Lung (tissue), 12 donors: ENCODE measurements around the gene BORCS5. TPM values are rescaled to one million over a fixed set of nuclear protein-coding genes. Genes with fewer than 3 reads are reported as not detected.
A peak's percentile ranks its signal among the peaks of the same experiment; 100 is the strongest.

Experiments
- ATAC-seq: fragments of 200-7000 bp; cut with Tn5 transposase; one replicate; pipeline ENCODE4 v1.9.1; 2020; ENCODE audit warnings: moderate number of reproducible peaks; ENCODE audit not compliant: insufficient read depth, low FRiP score
- DNase-seq, 3 donors: peaks; one replicate each; pipeline ENCODE4 v3.0.0-alpha.2; 2013 to 2017
- H3K27ac ChIP-seq, 2 donors: one replicate each; pipeline ENCODE4 v1.5.1; 2013; ENCODE audit warnings: mild to moderate bottlenecking in 2 of 2, moderate library complexity in 2 of 2, control low read depth in 1 of 2, inconsistent platforms in 1 of 2, low read depth in 1 of 2, low read length in 1 of 2
- H3K27me3 ChIP-seq, 3 donors: one replicate each; pipeline ENCODE4 v1.5.1; 2013; ENCODE audit warnings: low read length in 2 of 3; ENCODE audit not compliant: control insufficient read depth in 3 of 3, insufficient read depth in 3 of 3
- H3K36me3 ChIP-seq, 4 donors: one replicate each; pipeline ENCODE4 v1.5.1; 2013; ENCODE audit warnings: low read length in 4 of 4, mild to moderate bottlenecking in 1 of 4, moderate library complexity in 1 of 4; ENCODE audit not compliant: control insufficient read depth in 4 of 4, insufficient read depth in 4 of 4
- H3K4me1 ChIP-seq, 5 donors: one replicate each; pipeline ENCODE4 v1.5.1; 2013; ENCODE audit warnings: low read length in 5 of 5, mild to moderate bottlenecking in 2 of 5, moderate library complexity in 1 of 5; ENCODE audit not compliant: control insufficient read depth in 5 of 5, insufficient read depth in 5 of 5
- H3K4me3 ChIP-seq: one replicate; pipeline ENCODE4 v1.5.1; 2013; ENCODE audit warnings: mild to moderate bottlenecking, control low read depth, moderate library complexity
- H3K9ac ChIP-seq, 2 donors: one replicate each; pipeline ENCODE4 v1.5.1; 2013; ENCODE audit warnings: low read length in 2 of 2, control low read depth in 1 of 2; ENCODE audit not compliant: insufficient read depth in 1 of 2
- H3K9me3 ChIP-seq, 4 donors: one replicate each; pipeline ENCODE4 v1.5.1; 2013; ENCODE audit warnings: low read length in 3 of 4, mild to moderate bottlenecking in 1 of 4, moderate library complexity in 1 of 4; ENCODE audit not compliant: control insufficient read depth in 4 of 4, insufficient read depth in 3 of 4
- WGBS, 2 donors: extraction: QIAGEN DNeasy Blood & Tissue Kit; methylation state at CpG; one replicate each; pipeline ENCODE4 v1.1.7; 2013; 5-methylcytosine and 5-hydroxymethylcytosine counted together
- polyA plus RNA-seq, 2 donors: library from polyadenylated mRNA; stranded (reverse); fragments of 200-250 nt; gene quantifications; one replicate each; pipeline ENCODE4 v1.2.1, GENCODE V29; 2013
- total RNA-seq, 2 donors: library from RNA; depleted of rRNA in 1 of 2; stranded (reverse); fragments of >200 nt in 1 of 2; gene quantifications; one replicate each; pipeline ENCODE4 v1.2.1, GENCODE V29; 2014 to 2021
- TF ChIP-seq, protein P1 (sequence below): IDR thresholded peaks from 2 replicates; pipeline ENCODE4 v1.5.1; 2012; ENCODE audit warnings: mild to moderate bottlenecking; ENCODE audit errors: control extremely low read depth, extremely low read depth
- donor health status: control.
- donor health status: control.
- donor health status: Bipolar disorder and iron deficiency.
- donor health status: healthy.
- donor health status: DM: yes; HTN: yes; CAD: no.

BORCS5 gene
- total and polyA plus RNA-seq, 4 donors = 4.7 to 26.8 (median 10.3) TPM

DNA sequence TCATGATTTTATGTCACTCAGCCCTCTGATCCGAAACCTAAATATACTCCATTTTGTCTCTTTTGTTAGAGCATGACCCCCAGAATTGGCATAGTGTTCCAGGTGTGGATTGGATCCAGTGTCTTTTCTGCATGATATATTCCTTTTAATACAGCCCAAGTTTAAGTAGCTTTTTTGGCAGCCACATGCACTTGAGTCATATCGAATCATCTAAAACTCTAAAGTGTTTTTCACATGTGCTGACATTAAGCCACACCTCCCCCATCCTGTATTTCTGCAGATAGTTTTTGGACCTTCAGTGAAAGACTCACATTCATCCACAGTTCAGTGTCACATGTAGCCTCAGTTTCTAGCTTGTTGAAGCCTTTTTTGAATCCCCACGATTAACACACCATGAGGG is 30.6 kb downstream of the BORCS5 start:
- peak in 1 of 3 donors; percentile 37 for DNase-seq
- H3K27ac ChIP-seq = no peak overlapping the region
- H3K4me1 ChIP-seq = peaks cover 0 to 12% (median 4%) of the 10 kb centered on the region in 5 donors
- TF ChIP-seq, protein P1, sequence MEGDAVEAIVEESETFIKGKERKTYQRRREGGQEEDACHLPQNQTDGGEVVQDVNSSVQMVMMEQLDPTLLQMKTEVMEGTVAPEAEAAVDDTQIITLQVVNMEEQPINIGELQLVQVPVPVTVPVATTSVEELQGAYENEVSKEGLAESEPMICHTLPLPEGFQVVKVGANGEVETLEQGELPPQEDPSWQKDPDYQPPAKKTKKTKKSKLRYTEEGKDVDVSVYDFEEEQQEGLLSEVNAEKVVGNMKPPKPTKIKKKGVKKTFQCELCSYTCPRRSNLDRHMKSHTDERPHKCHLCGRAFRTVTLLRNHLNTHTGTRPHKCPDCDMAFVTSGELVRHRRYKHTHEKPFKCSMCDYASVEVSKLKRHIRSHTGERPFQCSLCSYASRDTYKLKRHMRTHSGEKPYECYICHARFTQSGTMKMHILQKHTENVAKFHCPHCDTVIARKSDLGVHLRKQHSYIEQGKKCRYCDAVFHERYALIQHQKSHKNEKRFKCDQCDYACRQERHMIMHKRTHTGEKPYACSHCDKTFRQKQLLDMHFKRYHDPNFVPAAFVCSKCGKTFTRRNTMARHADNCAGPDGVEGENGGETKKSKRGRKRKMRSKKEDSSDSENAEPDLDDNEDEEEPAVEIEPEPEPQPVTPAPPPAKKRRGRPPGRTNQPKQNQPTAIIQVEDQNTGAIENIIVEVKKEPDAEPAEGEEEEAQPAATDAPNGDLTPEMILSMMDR = no peak
- H3K36me3 ChIP-seq = peaks cover 0 to 3% (median under 1%) of the 10 kb centered on the region in 4 donors
- ATAC-seq = no peak
- no peaks in the 10 kb centered on the region for H3K9me3 ChIP-seq
- H3K27me3 ChIP-seq = no peaks in the 10 kb centered on the region
- 59 to 72% methylated on average over 3 of the region's 3 CpGs for WGBS, 2 donors
- no peak overlapping the region for H3K4me3 ChIP-seq
- no peak overlapping the region for H3K9ac ChIP-seq

DNA sequence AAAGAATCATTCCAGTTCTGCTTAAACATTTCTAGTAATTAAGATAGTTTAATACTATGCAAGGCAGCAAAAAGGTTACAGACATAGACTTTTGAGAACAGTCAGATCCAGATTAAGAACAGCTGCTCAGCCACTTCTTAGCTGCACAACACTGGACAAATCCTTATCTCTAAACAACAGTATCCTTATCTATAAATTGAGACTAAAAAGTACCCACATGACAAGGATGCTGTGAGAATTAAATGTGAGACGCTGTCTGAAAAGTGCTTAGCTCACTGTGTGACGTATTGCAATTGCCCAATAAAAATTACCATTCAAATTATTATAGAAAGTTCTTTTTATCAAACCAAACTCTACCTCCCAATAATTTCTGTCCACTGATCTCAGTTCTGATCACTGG is 35.5 kb downstream of the BORCS5 start:
- DNase-seq (peak in 2 of 3 donors; percentile 66 to 67), ATAC-seq (no peak)
- 53 to 66% methylated on average over 2 of the region's 2 CpGs for WGBS, 2 donors
- Histone ChIP-seq H3K27ac (no peak overlapping the region), H3K36me3 (peaks cover 0 to 2% (median 0%) of the 10 kb centered on the region in 4 donors), H3K4me1 (peaks cover 0 to 25% (median 11%) of the 10 kb centered on the region in 5 donors), H3K27me3 (no peaks in the 10 kb centered on the region), H3K4me3 (no peak overlapping the region), H3K9ac (no peak overlapping the region), H3K9me3 (no peaks in the 10 kb centered on the region)
- TF ChIP-seq, protein P1 = no peak

DNA sequence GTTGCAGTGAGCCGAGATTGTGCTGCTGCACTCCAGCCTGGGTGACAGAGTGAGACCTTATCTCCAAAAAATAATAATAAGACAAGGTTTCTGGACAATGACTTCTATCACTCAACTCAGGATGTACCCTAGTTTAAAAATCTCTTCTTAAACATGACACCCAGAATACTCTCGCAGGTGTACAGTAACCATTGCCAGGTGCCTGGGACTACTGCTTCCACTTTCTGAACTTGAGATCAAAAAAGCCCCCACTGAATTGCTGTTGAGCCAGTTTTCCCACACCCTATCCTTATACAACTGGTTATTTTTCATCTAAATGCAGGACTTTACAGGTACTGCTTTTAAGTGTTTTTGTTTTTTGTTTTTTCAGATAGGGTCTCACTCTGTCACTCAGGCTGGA is 36.3 kb downstream of the BORCS5 start:
- TF ChIP-seq, protein P1 = no peak
- ATAC-seq = no peak
- Histone ChIP-seq H3K27me3 (no peaks in the 10 kb centered on the region), H3K27ac (no peak overlapping the region), H3K9me3 (no peaks in the 10 kb centered on the region), H3K36me3 (no peaks in the 10 kb centered on the region), H3K9ac (no peak overlapping the region), H3K4me1 (peaks cover 0 to 27% (median 13%) of the 10 kb centered on the region in 5 donors), H3K4me3 (no peak overlapping the region)
- no peak for DNase-seq
- WGBS, 2 donors = 88 to 94% methylated on average over 2 of the region's 2 CpGs

DNA sequence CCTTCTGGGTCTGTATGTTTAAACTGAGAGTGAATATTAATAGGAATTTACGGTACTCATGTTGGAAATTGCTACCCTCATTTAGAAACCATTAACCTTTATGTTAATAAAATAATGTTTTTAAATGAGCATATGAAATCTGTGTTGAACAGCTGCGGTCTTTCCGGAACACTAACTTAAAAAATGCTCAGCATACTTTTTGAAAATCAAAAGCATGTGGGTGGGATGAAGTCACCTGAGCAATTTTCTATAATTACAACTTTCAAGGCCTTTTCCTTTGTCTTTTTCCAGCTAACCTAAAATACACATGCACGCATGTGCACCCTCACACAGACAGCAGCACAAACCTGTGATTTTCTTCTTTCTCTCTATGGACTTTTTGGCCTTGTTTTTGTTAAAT is 39.8 kb downstream of the BORCS5 start:
- H3K36me3 ChIP-seq = no peaks in the 10 kb centered on the region
- no peaks in the 10 kb centered on the region for H3K9me3 ChIP-seq
- H3K9ac ChIP-seq = no peak overlapping the region
- TF ChIP-seq, protein P1 = no peak
- H3K4me3 ChIP-seq = no peak overlapping the region
- no peak overlapping the region for H3K27ac ChIP-seq
- WGBS, 2 donors = 89 to 90% methylated on average over 4 of the region's 4 CpGs
- DNase-seq (peak in 2 of 3 donors; percentile 55 to 63), ATAC-seq (no peak)
- no peaks in the 10 kb centered on the region for H3K27me3 ChIP-seq
- H3K4me1 ChIP-seq = peaks cover 0 to 41% (median 16%) of the 10 kb centered on the region in 5 donors
